PC-3 (cell line): ENCODE data around the gene CRYGN. TPM values are rescaled to one million over a fixed set of nuclear protein-coding genes. Genes with fewer than 3 reads are reported as not detected.

Experiments
- ATAC-seq: fragments of 200-7000 bp; cut with Tn5 transposase; 2 replicates; pipeline ENCODE4 v1.9.1; 2020; ENCODE audit warnings: mild to moderate bottlenecking, moderate library complexity
- BruUV-seq: library from RNA; stranded (reverse); fragments of 400-500 nt; replicated peaks from 2 replicates; lab custom pipeline; 2021; lab: Mats Ljungman, UMichigan
- CTCF ChIA-PET: fragments of 300-600 bp; sonication (Branson Sonifier 250); formaldehyde crosslinking; loops from one replicate; lab custom pipeline; 2022; ENCODE audit warnings: antibody characterized with exemption; lab: Charles Lee
- POLR2A ChIA-PET: fragments of 300-600 bp; sonication (Branson Sonifier 250); formaldehyde crosslinking; loops from one replicate; lab custom pipeline; 2022; ENCODE audit warnings: antibody characterized with exemption; ENCODE audit not compliant: unreplicated experiment; lab: Charles Lee
- DNase-seq: peaks from one replicate; pipeline ENCODE4 v3.0.0-alpha.2; 2015
- H2AFZ ChIP-seq: fragments of 300-600 bp; sonication (generic); 2 replicates; pipeline ENCODE4 v1.6.0; 2016; ENCODE audit warnings: antibody characterized with exemption, low read length
- H3F3A ChIP-seq: fragments of 300-600 bp; sonication (generic); one replicate; pipeline ENCODE4 v1.6.0; 2017; ENCODE audit warnings: antibody characterized with exemption, low read length, control low read depth, mild to moderate bottlenecking; ENCODE audit not compliant: unreplicated experiment
- H3K27ac ChIP-seq: fragments of 300-600 bp; sonication (generic); 2 replicates; pipeline ENCODE4 v1.5.1; 2016; ENCODE audit warnings: mild to moderate bottlenecking, low read length
- H3K27me3 ChIP-seq: fragments of 300-600 bp; sonication (generic); 2 replicates; pipeline ENCODE4 v1.6.1; 2016; ENCODE audit warnings: low read length, mixed read lengths
- H3K36me3 ChIP-seq: fragments of 300-600 bp; sonication (generic); 2 replicates; pipeline ENCODE4 v1.6.1; 2016; ENCODE audit warnings: low read depth, mixed run types, low read length, mixed read lengths
- H3K4me1 ChIP-seq: fragments of 300-600 bp; sonication (generic); 2 replicates; pipeline ENCODE4 v1.5.1; 2016; ENCODE audit warnings: low read length; ENCODE audit not compliant: insufficient read depth
- H3K4me2 ChIP-seq: fragments of 300-600 bp; sonication (generic); 2 replicates; pipeline ENCODE4 v1.6.0; 2016; ENCODE audit warnings: low read length
- H3K4me3 ChIP-seq: fragments of 300-600 bp; sonication (generic); 2 replicates; pipeline ENCODE4 v1.5.1; 2016; ENCODE audit warnings: mild to moderate bottlenecking, low read length, mixed read lengths
- H3K79me2 ChIP-seq: fragments of 300-600 bp; sonication (generic); 2 replicates; pipeline ENCODE4 v1.6.1; 2017; ENCODE audit warnings: low read length, mixed read lengths
- H3K9ac ChIP-seq: fragments of 300-600 bp; sonication (generic); 2 replicates; pipeline ENCODE4 v1.6.0; 2016; ENCODE audit warnings: mild to moderate bottlenecking, low read length
- H3K9me2 ChIP-seq: fragments of 300-600 bp; sonication (generic); replicated peaks from 2 replicates; pipeline ENCODE4 v1.6.1; 2016; ENCODE audit warnings: mixed run types, low read length, mixed read lengths
- H3K9me3 ChIP-seq: fragments of 300-600 bp; sonication (generic); 2 replicates; pipeline ENCODE4 v1.6.1; 2016; ENCODE audit warnings: low read length, mixed read lengths
- H4K20me1 ChIP-seq: fragments of 300-600 bp; sonication (generic); 2 replicates; pipeline ENCODE4 v1.6.1; 2016; ENCODE audit warnings: low read length, mixed read lengths
- EZH2 ChIP-seq: fragments of 300-600 bp; sonication (generic); IDR thresholded peaks from one replicate; pipeline ENCODE4 v1.6.1; 2017; ENCODE audit warnings: antibody characterized with exemption, mild to moderate bottlenecking, low read length; ENCODE audit not compliant: unreplicated experiment
- EZH2phosphoT487 ChIP-seq: fragments of 300-600 bp; sonication (generic); IDR thresholded peaks from 2 replicates; pipeline ENCODE4 v1.6.1; 2018; ENCODE audit warnings: mild to moderate bottlenecking, antibody characterized with exemption, low read length, borderline replicate concordance
- intact Hi-C: fragments of 100-400 bp; cut with micrococcal nuclease; formaldehyde crosslinking; loops from 2 replicates; pipeline ENCODE4 v1.9.0; 2023
- total RNA-seq: library from RNA; depleted of rRNA; stranded (reverse); fragments of >200 nt; gene quantifications from 2 replicates; pipeline ENCODE4 v1.2.3, GENCODE V29; 2014
- TF ChIP-seq, protein P1 (sequence below): fragments of 300-600 bp; sonication (generic); conservative IDR thresholded peaks from 2 replicates; pipeline ENCODE4 v1.5.1; 2017; ENCODE audit warnings: antibody characterized with exemption, low read depth, mild to moderate bottlenecking, low read length

The CRYGN gene
- total RNA-seq, 1 experiment from 2014 or later = 0.11 TPM

DNA sequence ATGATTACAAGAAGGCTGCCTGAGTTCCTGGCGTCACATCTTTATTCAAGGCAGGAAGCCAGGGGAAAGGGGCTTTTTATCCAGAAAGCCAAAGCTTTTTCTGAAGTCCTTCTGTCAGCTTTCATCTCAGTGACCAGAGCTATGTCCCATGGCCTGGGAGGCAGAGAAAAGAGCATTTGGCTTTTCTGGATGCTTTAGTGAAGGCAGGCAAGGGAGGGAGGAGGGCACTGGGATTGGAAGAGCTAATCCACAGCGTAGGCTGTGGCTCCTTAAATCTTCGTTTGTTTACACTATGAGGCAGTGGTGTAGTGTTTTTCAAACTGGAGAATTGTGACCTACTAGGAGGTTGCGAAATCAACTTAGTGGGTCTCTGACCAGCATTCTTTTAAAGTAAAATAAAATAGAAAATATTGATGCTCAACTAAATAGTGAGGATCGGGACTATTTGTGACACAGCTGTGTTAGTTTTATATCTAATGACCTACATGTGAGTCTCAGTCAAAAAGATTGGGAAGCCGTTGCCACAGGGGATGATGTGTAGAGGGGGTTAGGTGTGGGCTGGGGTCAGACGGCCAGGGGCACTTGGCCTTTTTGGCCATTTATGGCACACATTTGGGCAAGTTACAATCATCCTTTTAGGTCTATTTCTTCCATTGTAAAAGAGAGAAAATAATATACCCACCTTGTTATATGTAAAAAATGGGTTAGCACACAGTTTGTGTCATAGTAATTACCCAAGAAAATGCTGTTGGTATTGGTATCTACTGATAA, 14.1 kb downstream of the CRYGN start:
- H3K36me3 ChIP-seq = no peaks in the 10 kb centered on the region
- no peaks in the 10 kb centered on the region for H3K27me3 ChIP-seq
- H2AFZ ChIP-seq = no peak overlapping the region
- ChIA-PET CTCF (interaction anchor here (0.5 kb wide), 1 partner anchor 65 kb away, joined by 3 read pairs; no protein-coding TSS in a partner anchor), POLR2A (no interaction called here)
- H3K4me3 ChIP-seq = no peak overlapping the region
- peaks cover 10% of the 10 kb centered on the region for H3K4me1 ChIP-seq
- DNase-seq = peak; percentile 57
- no peaks in the 10 kb centered on the region for H3K9me3 ChIP-seq
- no peaks in the 10 kb centered on the region for H4K20me1 ChIP-seq
- no peaks in the 10 kb centered on the region for H3F3A ChIP-seq
- intact Hi-C loops = no loop called here
- peak; percentile 39 for ATAC-seq
- no TSS peak for BruUV-seq
- no peak overlapping the region for H3K9ac ChIP-seq
- TF ChIP-seq, protein P1, sequence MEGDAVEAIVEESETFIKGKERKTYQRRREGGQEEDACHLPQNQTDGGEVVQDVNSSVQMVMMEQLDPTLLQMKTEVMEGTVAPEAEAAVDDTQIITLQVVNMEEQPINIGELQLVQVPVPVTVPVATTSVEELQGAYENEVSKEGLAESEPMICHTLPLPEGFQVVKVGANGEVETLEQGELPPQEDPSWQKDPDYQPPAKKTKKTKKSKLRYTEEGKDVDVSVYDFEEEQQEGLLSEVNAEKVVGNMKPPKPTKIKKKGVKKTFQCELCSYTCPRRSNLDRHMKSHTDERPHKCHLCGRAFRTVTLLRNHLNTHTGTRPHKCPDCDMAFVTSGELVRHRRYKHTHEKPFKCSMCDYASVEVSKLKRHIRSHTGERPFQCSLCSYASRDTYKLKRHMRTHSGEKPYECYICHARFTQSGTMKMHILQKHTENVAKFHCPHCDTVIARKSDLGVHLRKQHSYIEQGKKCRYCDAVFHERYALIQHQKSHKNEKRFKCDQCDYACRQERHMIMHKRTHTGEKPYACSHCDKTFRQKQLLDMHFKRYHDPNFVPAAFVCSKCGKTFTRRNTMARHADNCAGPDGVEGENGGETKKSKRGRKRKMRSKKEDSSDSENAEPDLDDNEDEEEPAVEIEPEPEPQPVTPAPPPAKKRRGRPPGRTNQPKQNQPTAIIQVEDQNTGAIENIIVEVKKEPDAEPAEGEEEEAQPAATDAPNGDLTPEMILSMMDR = no peak
- TF ChIP-seq EZH2 = no peak
- no peak for TF ChIP-seq EZH2phosphoT487
- H3K9me2 ChIP-seq = no peaks in the 10 kb centered on the region
- H3K4me2 ChIP-seq = peak overlapping the region; percentile 11; the same call in 1 of the 2 replicates
- no peaks in the 10 kb centered on the region for H3K79me2 ChIP-seq
- no peak overlapping the region for H3K27ac ChIP-seq

DNA sequence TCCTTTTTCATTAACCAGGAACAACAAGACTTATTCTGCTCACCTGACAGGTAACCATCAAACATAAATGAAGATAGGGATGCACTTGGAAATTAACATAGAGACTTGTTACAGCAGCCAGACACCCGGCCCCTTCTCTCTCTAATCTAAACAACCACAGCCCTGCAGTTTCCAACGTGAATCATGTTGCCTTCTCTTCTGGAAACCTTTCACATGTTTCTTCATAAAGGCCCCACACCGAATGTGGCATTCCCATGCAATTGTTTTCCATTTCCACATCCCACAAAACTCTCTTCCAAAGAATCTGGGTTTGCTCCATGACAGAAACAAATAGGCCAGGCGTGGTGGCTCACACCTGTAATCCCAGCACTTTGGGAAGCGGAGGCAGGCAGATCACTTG, 15.1 kb downstream of the CRYGN start:
- H2AFZ ChIP-seq = no peak overlapping the region

More for the DNA sequence above, 15.1 kb downstream of the CRYGN start:
- CTCF ChIA-PET = no interaction called here
- no peak for TF ChIP-seq EZH2
- TF ChIP-seq, protein P1 = no peak
- no peak for TF ChIP-seq EZH2phosphoT487
- intact Hi-C loops = no loop called here
- no TSS peak for BruUV-seq
- Histone ChIP-seq H4K20me1 (no peaks in the 10 kb centered on the region), H3K9me3 (0 out of 2 replicates have a peak, but pooled peaks cover 2% of the 10 kb centered on the region), H3K27me3 (no peaks in the 10 kb centered on the region), H3K9ac (no peak overlapping the region), H3K27ac (no peak overlapping the region), H3K4me3 (no peak overlapping the region), H3K4me1 (peaks cover 10% of the 10 kb centered on the region), H3F3A (no peaks in the 10 kb centered on the region), H3K4me2 (no peak overlapping the region), H3K79me2 (no peaks in the 10 kb centered on the region), H3K36me3 (no peaks in the 10 kb centered on the region), H3K9me2 (no peaks in the 10 kb centered on the region)
- ATAC-seq (no peak), DNase-seq (no peak)
- POLR2A ChIA-PET = no interaction called here
